RKO (cell line): Measurements from ENCODE around the gene PACS1.
A peak's percentile ranks its signal among the peaks of the same experiment; 100 is the strongest.
"Not testable (repeated sequence)": the region's sequence is repeated elsewhere in the genome, so short reads cannot be mapped to it uniquely, and the experiment has no call there.

Source experiments
- DNase-seq: peaks from one replicate; pipeline ENCODE4 v3.0.0-alpha.2; 2016; ENCODE audit warnings: low spot score

Gene PACS1

DNA sequence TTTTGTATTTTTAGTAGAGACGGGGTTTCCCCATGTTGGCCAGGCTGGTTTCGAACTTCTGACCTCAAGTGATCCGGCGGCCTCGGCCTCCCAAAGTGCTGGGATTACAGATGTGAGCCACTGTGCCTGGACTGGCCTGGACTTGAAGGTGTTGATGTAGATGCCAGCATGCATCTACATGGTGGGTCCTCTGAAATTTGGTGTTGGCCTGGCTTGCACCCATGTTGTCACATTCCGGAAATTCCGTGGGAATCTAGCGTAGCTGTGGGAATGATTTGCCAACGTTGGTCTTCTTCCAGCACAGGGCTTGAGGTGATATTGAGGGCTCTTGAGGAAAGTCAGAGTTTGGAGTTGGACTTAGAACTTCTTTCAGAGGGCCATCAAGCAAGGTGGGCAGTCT lies 6.5 kb downstream of the PACS1 start:
- no peak for DNase-seq

DNA sequence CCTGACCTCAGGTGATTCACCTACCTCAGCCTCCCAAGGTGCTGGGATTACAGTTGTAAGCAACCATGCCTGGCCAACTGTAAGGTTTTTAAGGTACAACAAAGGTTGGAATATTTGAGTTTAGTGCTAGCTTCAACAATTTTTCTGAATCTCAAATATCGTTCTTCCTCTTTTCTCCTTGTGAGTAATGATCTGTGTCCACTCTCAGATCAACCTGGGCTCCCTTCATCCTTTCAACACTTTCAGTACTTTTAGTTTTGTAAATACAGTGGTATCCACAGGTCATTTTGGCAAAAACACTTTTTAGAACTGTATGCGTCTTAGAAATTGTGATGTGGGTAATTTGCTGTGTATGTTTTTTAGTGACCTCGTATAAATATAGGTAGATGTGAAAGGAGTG lies 7.9 kb downstream of the PACS1 start:
- no peak for DNase-seq

DNA sequence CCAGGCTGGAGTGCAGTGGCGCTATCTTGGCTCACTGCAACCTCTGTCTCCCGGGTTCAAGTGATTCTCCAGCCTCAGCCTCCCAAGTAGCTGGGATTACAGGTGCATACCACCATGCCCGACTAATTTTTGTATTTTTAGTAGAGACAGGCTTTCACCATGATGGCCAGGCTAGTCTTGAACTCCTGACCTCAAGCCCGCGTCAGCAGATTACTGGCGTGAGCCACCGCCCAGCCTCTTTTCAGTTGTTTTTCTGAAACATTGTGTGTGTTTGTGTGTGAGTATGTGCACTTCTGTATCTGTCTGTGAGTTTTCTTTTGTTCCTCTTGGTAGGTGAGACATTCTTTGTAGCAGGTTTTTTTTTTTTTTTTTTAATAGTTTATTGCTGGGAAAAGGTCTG lies 8.9 kb downstream of the PACS1 start:
- DNase-seq: not testable (repeated sequence)

DNA sequence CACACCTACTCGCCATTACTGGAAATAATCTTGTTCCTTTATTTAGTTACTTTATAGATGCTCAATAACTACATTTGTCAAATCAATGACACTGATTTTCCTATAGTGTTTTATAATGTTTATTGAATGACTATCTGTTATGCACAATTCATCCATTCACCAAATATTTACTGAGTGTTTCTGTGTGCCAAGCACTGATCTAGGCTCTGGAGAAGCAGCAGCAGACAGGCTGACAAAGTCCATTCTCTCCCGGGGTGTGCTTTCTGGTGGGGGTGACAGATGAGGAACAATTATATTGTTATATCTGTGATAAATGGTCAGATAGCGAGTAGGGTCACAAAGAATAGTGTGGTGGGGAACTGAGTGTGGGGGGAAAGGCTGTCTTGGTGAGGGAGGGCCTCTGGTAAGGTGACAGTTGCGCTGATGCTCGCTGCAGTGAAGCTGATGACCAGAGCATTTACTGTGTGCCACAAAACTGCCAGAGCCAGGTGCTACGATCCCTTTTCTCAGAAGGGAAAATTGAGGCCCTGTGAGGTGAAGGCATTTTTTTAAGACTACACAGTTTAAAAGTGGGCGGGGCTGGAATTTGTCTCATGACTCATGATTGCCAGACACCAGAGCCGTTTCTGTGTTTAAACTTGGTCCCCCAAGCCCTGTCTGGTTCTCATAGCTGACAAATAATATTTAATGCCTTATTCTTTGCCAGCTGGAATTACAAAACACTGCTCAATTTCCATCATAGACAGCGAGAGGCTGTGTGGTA lies 10.2 kb downstream of the PACS1 start:
- DNase-seq: peak; percentile 61

DNA sequence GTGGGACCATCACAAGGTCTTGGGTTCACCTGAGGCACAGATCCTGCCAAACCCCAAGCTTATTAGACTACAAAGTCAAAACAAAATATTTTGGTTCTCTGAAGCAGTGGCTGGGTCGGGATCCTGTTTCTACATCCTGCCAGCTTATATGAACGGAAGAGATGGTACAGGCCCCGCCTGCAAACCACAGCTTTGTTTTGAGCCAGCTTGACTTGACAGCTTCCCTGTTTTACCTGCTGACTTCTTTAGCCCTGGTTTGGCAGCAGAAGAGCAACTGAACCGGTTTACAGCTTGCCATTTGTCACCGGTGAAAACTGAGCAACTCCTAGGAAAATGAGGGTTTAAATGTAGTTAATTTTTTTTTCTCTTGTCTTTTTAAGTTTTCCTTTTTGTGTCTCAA lies 11.4 kb downstream of the PACS1 start:
- no peak for DNase-seq

DNA sequence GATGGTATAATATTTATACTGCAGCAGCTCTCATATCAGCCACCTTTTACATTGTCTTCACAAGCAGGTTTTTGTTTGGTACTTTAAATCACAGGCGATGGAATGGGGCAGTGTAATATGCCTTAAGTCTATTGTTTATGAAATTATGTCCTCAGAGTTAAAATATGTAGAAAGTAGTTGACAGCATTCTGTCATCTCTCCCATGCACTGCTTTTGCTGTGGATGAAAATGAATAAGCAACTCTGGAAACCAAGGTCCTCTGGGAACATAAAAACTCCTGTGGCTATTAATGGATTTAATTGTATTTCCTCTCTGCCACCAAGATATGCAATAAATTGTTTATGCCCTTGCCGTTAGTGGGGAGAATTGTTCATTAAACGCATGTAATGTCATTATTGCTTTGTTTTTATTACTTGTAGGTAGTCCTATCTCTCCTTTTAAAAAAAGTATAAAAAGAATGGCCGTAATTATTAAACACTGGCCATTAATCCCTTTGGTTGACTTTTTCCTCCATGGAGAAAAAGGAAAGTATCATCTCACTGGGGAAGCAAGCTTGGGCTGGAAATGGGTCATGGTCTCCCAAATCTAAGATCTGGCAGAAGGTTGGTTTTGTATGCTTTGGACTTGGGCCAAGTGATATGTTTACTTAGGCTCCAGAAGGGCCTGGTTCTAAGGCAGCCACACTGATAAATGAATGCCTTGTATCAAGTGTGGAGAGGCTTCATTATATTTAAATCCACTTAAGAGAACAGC lies 13.1 kb downstream of the PACS1 start:
- DNase-seq: no peak

DNA sequence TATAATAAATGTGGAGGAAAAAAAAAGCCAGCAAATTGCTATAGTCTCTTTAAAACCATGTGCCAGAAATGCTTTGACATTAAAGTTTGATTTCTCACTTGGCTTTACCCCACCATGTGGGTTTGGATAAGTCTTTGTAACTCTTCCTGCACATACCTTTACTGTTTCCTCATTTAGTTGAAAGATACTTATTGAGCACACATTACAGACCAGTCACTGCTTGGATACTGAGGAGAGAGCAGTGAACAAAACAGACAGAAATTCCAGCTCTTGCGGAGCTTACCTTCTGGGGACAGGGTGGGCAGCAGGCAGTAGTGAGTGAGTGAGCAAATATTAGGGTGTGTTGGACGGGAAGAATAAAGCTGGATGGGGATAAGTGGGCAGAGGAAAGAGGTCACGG lies 13.7 kb downstream of the PACS1 start:
- DNase-seq: no peak

DNA sequence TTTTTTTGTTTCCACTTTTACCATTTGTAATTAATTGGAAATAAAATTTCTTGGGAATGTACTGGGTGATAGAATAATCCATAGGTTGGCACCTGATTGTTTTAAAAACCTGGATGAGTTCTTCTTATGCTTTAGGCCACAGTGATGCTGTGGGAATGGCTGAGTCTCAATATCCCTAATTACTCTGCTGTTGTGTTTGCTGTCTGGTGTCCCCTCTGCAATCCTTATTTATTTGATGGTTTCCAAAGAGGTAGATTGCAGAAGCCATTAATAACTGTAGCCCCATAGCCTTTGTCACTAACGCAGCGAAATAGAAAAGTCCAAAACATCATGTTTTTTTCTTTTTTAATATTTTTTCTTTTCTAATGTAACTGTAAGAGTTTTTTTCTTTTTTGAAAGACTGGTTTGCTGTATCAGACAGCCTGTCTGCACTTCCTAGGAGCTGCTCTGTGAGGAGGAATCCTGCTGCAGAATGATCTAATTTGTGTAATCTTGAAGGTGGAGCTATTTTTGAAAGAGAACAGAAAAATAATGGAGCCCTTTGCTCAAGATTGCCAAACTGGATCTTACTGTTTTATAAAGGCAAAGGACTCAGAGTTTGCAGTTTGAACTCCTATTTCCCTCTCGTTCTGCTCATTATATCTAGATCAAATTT lies 14.9 kb downstream of the PACS1 start:
- DNase-seq: no peak

DNA sequence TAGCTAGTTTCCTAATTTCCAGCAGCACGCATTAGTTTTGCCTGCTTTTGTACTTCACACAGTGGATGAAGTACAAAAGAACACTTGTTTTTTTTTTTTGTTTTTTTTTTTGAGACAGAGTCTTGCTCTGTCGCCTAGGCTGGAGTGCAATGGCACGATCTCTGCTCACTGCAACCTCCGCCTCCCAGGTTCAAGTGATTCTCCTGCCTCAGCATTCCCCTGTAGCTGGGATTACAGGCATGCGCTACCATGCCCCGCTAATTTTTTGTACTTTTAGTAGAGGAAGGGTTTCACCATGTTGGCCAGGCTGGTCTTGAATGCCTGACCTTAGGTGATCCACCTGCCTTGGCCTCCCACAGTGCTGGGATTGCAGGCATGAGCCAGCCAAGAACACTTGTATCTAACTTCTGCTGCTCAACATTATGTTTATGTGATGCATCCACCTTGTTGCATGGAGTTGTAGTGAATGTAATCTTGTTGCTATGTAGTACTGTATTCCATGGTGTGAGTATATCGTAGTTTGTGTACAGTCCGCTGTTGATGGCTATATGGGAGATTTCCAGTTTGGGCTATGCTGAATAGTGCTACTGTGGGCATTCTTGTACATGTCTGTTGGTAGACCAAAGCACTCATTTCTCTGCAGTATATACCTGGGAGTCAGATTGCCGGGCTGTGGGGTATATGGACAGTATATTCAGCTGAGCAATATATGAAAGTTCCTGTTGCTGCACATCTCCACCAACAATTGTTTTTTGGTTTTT lies 17.3 kb downstream of the PACS1 start:
- DNase-seq: no peak

DNA sequence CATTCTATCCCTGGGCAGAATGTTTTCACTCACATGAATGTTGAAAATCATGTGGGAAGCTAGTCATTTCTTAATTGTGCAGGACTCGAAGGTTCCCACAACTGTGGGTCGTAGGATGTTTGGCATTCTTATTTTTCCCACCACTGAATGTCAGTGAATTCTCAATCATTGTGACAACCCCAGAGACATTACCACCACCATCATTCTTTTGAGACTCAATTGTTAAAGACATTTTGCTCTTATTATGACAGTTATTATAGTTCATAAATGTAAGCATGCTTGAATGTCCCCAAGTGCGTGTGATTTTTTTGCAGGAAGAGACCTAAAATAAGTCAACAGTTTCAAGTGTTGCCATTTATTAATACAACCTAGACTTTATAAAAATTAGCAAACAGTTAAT lies 19.0 kb downstream of the PACS1 start:
- DNase-seq: no peak

DNA sequence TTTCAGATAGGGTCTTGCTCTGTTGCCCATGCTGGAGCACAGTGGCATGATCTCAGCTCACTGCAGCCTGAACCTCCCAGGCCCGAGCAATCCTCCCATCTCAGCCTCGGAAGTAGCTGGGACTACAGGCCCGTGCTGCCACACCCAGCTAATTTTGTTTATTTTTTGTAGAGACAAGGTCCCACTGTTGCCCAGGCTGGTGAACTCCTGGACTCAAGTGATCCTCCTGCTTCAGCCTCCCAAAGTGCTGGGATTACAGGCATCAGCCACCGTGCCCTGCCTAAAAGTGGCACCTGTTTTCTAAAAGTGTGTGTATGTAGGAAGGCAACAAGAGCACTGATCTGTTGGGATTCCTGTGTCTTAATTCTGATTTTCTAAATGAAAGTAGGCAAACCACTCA lies 20.2 kb downstream of the PACS1 start:
- DNase-seq: no peak

DNA sequence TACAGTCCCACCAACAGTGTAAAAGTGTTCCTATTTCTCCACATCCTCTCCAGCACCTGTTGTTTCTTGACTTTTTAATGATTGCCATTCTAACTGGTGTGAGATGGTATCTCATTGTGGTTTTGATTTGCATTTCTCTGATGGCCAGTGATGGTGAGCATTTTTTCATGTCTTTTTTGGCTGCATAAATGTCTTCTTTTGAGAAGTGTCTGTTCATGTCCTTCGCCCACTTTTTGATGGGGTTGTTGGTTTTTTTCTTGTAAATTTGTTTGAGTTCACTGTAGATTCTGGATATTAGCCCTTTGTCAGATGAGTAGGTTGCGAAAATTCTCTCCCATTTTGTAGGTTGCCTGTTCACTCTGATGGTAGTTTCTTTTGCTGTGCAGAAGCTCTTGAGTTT lies 22.1 kb downstream of the PACS1 start:
- DNase-seq: not testable (repeated sequence)

DNA sequence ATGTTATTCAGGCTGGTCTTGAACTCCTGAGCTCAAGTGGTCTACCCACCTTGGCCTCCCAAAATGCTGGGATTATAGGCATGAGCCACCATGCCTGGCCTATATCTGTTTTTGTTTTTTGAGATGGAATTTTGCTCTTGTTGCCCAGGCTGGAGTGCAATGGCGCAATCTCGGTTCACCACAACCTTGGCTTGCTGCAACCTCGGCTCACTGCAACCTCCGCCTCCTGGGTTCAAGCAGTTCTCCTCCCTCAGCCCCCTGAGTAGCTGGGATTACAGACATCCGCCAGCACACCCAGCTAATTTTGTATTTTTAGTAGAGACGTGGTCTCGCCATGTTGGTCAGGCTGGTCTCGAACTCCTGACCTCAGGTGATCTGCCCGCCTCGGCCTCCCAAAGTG lies 29.7 kb downstream of the PACS1 start:
- not testable (repeated sequence) for DNase-seq

DNA sequence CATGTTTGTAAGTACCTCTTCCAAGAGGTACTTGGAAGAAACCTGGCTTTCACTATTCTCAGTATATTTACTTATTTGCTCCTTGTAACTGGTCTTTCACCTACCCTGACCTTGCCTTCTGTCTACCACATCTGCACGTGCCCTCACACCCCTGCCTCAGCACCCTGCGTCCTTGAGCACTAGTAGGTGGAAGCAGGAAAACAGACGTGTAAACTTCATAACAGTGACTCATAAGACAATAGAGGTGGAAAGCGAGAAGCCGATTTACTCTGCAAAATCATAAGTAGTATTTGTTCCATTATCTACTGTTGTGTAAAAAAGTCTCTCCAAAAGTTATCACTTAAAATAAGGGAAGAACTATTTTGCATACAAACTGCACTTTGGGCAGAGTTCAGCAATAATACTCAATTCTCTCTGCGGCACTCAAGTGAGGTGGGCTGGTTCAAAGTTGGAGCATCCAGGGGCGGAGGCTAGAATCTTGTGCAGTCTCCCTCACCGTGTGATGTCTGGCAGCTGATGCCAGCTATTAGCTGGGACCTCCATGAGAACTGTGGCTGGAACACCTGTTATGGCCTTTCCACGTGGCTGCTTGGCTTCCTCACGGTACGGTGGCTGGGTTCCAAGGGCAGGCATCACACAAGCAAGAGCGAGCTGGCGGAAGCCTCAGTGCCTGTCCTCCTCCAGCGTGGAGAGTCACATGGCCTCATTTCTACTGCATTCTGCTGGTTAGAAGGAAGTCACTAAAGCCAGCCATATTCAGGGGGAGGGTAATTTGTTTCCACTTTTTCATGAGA lies 30.4 kb downstream of the PACS1 start:
- DNase-seq: no peak

DNA sequence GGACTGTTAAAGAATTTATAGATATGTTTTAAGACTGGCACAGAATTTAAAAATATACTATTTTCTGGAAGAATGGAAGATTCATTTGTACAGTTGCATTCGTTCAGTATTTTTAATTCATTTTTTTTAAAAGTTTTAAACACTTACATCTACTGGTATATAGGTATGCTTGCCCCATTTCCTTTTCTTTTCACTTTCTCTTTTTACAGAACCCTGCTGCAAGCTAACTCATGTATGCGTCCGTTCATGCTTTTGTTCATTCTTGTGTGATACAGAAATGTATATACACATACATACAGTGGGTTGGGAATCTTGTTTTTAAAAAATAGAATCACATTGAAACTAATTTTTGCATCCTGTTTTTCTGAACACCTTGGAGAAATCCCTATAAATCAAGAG lies 31.0 kb downstream of the PACS1 start:
- DNase-seq: no peak

DNA sequence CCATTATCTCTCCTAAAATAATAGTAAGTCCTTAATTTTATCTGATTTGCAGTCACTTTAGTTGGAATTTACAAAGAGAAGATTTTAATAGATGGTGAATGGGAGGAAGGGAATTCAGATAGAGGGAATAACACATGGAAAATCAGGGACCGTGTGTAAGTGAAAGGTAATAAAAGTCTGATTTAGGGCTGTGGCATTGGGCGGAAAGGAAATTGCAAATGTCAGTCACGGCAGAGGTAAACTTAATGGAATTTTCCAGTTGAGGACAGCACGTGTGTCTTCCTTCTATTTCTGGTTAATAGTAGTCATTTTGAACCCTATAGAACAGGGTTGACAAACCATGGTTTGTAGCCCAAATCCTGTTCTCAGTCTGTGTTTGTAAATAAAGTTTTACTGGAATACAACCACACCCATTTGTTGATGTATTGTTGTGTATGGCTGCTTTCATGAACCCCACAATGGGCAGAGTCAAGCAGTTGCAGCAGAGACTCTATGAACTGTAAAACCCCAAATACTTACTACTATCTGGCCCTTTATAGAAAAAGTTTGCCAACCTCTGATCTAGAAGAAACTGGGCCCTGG lies 34.1 kb downstream of the PACS1 start:
- no peak for DNase-seq

DNA sequence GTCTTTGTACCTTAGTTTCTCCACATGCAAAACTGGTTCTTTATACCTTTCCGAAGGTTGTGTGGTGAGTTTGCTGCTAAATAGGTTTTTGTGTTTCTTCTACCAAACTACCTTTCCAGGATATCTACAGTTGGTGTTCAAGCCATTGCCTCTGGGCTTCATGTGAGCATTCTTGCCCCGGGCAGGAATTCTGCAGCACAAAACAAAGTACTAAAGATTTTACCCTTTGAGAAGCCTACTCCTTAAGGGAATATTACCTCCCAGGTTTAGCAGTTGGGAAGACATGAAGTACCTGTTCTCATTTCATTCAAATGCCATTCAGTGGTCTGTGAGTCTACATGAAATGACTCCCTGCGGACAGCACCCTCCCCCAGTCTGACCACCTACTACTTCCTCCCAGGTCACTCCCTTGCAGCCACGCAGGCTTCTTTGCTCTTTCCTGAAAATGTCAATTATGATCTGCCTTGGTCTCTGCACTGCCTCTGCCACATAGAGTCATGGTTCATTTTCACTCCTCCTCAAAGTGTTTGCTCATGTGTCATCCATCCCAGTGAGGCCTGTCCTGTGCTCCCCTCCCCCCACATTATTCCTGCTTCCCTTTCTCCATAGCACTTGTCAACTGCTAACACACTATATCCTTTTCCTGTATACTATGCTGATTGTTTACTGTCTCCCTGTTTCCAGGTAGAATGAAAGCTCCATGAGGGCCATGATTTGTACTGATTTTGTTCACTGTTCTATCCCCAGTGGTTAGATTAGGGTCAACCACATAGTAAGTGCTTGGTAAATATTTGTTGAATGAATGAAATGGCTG lies 36.9 kb downstream of the PACS1 start:
- no peak for DNase-seq

DNA sequence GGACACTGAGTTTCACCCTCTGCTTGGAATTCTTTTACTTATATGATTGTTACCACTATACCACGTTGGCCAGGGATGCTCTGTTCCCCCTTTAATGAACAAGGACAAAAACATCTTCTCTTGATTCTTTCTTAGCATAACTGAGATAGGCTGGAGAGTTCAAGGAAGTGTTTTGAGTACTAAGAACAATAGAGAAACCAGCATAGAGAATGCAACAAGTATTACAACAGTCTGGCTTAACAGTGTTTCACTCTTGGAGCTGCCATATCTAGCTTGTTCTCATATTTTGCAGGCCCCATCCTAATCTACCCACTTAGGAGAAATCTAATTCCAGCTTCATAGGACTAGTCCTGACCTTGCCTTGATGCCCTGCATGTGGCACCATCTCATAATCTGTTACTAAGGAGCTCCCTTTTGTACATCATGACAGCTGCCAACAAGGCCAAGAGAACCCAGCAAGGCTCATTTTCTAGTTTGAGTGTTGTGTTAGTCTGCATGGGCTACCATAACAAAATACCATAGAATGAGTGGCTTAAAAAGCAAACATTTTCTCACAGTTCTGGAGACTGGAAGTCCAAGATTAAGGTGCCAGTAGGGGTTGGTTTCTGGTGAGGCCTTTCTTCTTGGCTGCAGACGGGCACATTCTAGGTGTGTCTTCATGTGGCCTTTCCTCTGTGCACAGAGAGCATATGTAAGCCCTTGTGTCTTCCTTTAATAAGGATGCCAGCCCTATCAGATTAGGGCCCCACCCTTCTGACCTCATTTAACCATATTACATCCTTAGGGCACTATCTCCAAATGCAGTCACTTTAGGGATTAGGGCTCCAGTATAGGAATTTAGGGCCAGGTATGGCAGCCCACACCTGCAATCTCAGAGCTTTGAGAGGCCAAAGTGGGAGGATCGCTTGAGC lies 37.8 kb downstream of the PACS1 start:
- no peak for DNase-seq

DNA sequence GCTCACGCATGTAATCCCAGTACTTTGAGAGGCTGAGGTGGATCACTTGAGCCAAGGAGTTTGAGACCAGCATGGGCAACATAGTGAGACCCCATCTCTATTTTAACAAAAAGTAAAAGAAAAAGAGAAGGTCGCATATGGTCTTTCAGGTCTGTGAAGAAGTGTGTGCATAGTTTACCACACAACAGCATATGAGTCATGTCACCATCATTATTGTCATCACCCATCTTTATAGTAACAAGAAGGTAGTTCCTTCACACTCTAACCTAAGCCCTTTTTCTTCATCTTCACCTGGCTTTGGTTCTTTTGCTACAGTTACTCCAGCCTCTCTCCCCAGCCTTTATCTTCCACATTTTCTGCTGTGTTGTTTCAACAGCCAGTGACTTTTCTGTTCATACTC lies 39.2 kb downstream of the PACS1 start:
- no peak for DNase-seq
